Bronchial epithelial cell (primary cell): ENCODE measurements around the gene MGRN1. TPM values are rescaled to one million over a fixed set of nuclear protein-coding genes. Genes with fewer than 3 reads are reported as not detected.

ENCODE experiments used
- DNase-seq: peaks from one replicate; pipeline ENCODE4 v3.0.0-alpha.2; 2010; ENCODE audit warnings: low read depth
- FAIRE-seq: peaks from 2 replicates; lab custom pipeline; 2011; peaks lifted over from hg19 to GRCh38; lab: Jason Lieb, UNC
- H3K27me3 ChIP-seq: 2 replicates; pipeline ENCODE4 v1.5.1; 2011; ENCODE audit warnings: low read length; ENCODE audit not compliant: control insufficient read depth, insufficient read depth
- H3K36me3 ChIP-seq: 2 replicates; pipeline ENCODE4 v1.5.1; 2011; ENCODE audit warnings: low read length; ENCODE audit not compliant: control insufficient read depth, insufficient read depth
- H3K4me3 ChIP-seq: 2 replicates; pipeline ENCODE4 v1.5.1; 2011; ENCODE audit warnings: mild to moderate bottlenecking, low read depth, low read length, control low read depth
- total RNA-seq: library from RNA; depleted of rRNA; stranded (reverse); fragments of >200 nt; gene quantifications from 2 replicates; pipeline ENCODE4 v1.2.1, GENCODE V29; 2014
- TF ChIP-seq, protein P1 (sequence below): IDR thresholded peaks from 2 replicates; pipeline ENCODE4 v1.5.1; 2011; ENCODE audit warnings: mild to moderate bottlenecking, moderate library complexity, low read length, control low read depth, inconsistent platforms; ENCODE audit not compliant: insufficient read depth, severe bottlenecking

Gene MGRN1
- total RNA-seq, 1 donor from 2014 or later = 6.1 TPM

DNA sequence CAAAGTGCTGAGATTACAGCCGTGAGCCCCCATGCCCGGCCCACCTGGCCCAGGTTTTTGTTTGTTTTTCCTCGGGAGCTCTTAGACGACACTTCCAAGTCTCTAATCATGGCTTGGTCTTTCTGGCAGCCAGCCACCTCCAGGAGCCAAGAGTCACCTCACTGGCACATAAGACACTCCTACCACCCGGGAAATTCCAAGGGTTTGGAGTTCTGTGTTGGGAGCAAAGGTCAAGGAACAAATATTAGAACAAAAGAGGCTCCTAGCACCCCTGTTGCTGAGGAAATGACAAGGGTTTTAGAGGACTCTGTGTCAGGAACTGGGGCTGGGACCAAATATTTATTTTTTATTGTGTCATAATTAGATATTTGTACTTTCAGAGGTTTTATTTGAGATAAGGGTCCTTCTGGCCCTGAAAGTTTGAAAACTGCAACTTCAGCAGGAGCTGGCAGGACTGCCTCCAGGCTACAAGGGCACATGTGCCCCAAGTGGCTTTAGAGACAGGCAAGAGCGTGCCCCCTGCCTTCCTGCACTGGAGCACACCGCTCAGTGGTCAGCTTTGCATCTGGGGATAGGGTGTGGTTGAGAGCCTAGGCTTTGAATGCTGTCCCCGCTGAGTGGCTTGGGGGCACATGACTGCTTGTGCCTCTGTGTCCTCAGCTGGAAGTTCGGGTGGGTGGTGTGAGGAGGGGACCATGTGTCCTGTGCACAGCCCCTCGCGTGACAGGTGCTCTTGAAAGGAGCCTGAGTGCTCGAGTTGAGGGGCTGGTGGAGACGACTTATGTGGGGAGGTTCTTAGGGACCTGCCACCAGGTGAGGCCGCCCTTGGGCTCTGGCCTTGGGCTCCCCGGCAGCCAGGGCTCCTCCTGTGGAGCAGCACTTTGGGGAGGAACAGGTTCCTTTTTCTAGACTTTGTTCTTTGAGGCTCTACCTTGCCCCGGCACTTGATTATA is 29.7 kb downstream of the MGRN1 start:
- Histone ChIP-seq H3K36me3 (peaks cover 31% of the 10 kb centered on the region), H3K27me3 (no peaks in the 10 kb centered on the region), H3K4me3 (no peak overlapping the region)
- FAIRE-seq = no peak
- DNase-seq = peak; percentile 21
- TF ChIP-seq, protein P1, sequence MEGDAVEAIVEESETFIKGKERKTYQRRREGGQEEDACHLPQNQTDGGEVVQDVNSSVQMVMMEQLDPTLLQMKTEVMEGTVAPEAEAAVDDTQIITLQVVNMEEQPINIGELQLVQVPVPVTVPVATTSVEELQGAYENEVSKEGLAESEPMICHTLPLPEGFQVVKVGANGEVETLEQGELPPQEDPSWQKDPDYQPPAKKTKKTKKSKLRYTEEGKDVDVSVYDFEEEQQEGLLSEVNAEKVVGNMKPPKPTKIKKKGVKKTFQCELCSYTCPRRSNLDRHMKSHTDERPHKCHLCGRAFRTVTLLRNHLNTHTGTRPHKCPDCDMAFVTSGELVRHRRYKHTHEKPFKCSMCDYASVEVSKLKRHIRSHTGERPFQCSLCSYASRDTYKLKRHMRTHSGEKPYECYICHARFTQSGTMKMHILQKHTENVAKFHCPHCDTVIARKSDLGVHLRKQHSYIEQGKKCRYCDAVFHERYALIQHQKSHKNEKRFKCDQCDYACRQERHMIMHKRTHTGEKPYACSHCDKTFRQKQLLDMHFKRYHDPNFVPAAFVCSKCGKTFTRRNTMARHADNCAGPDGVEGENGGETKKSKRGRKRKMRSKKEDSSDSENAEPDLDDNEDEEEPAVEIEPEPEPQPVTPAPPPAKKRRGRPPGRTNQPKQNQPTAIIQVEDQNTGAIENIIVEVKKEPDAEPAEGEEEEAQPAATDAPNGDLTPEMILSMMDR = no peak

DNA sequence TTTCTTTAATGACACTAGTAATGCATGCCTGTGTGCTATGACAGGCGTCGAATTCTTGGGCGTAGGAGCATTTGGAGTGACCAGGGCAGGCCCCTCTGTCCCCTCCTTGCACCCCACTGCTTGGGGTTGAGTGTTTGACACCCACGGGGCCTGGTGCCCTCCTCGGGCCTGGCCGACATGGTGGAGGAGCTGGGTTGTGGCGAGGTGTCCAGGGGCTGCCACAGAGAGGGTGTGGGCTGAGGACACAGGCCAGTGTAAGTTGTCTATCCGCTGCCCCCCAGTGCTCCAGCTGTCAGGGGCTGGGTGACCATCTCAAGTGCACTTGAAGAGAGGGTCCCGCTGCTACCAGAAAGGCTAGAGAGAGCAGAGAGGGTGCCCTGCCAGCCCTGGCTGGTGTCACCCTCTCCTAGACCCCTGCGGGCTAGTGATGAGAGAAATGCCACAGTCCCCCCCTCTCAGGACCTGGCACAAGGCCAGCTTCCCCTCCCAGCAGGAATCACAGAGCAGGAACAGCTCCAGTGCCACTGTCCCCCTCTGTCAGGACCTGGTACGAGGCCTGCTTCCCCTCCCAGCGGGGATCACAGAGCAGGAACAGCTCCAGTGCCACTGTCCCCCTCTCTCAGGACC is 30.5 kb downstream of the MGRN1 start:
- TF ChIP-seq, protein P1 = no peak
- peaks cover 31% of the 10 kb centered on the region for H3K36me3 ChIP-seq
- DNase-seq (no peak), FAIRE-seq (no peak)
- H3K4me3 ChIP-seq = no peak overlapping the region
- H3K27me3 ChIP-seq = no peaks in the 10 kb centered on the region

DNA sequence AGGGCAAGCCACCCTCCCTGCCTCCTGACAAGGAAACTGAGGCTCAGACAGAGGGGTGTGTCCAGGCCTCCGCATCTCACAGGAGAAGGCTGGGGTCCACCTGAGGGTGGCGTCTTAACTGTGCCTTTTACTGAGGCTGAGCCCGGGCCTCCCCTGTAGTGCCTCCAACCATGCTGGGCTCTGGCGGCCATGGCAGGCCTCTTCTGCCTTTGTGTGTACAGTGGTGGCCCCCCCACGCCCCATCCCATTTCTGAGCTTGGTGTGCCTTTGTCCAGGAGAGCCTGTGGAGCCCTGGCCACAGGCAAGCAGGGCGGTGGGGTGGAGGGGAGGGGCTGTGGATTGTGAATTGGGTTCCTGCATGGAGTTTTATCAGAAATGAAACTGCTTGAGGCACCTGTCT is 31.2 kb downstream of the MGRN1 start:
- H3K4me3 ChIP-seq = no peak overlapping the region
- TF ChIP-seq, protein P1 = no peak
- no peaks in the 10 kb centered on the region for H3K27me3 ChIP-seq
- peaks cover 31% of the 10 kb centered on the region for H3K36me3 ChIP-seq
- FAIRE-seq (no peak), DNase-seq (no peak)

DNA sequence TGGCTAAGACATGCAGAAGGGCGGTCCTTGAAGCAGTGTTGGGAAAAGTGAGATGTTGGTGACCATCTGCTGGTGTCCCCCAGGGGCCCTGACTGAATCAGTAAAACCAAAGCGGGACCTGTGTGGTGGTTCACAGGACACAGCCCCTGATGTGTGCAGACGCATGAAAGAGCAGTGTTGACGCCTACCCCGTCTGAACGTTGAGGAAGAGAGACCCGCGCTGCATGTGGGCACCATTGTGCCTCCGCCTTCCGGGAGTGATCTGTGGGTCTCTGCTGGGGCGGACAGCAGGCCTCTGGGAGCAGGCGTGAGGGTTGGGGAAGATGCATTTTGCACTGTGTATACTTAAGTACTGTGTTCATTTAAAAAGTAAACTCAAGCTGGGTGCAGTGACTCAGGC is 31.6 kb downstream of the MGRN1 start:
- H3K27me3 ChIP-seq = no peaks in the 10 kb centered on the region
- DNase-seq (no peak), FAIRE-seq (no peak)
- peaks cover 28% of the 10 kb centered on the region for H3K36me3 ChIP-seq
- TF ChIP-seq, protein P1 = no peak
- no peak overlapping the region for H3K4me3 ChIP-seq

DNA sequence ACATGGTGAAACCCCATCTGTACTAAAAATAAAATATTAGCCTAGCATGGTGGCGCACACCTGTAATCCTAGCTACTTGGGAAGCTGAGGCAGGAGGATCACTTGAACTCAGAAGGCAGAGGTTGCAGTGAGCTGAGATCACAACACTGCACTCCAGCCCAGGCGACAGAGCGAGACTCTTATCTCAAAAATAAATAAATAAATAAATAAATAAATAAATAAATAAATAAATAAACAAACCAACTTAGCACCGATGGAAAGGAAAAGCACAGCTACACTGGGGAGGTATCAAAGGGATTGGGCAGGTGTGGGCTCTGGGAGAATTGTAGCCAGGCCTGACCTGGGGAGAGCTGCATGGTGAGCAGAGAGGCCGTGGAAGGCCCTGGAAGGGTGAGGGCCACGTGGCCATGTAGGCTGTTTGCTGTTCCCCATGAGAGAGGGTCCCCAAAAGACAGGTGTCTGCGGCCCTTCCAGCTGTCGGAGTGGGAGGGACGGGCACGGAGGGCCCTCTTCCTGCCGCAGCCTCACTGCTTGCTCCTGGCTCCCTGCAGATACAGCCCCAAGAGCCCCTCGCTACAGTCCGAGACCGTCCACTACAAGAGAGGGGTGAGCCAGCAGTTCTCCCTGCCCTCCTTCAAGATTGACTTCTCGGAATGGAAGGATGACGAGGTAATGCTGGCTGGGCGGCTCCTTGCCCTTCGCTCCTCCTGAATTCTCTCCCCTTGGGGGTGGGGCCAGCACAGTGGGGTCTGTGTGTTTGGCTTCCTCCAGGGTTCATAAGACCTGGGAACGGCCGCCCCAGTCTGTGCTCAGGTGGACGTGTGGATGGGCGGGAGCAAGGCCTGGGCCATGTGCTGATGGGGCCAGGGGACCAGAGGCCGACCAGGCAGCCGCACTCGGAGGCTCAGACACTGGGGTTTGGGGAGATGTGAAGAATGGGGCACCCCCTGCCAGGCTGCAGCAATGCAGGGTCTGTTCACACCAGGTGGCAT is 32.4 kb downstream of the MGRN1 start:
- TF ChIP-seq, protein P1 = no peak
- peaks cover 22% of the 10 kb centered on the region for H3K36me3 ChIP-seq
- DNase-seq (no peak), FAIRE-seq (no peak)
- H3K27me3 ChIP-seq = no peaks in the 10 kb centered on the region
- no peak overlapping the region for H3K4me3 ChIP-seq
